HFF-Myc (cell line): ENCODE results near the gene FAM167B.

ENCODE experiments used
- DNase-seq: peaks from one replicate; pipeline ENCODE4 v3.0.0-alpha.2; 2011; ENCODE audit warnings: low read depth; ENCODE audit errors: extremely low read depth
- H3K4me3 ChIP-seq: replicated peaks from 2 replicates; pipeline ENCODE4 v1.5.1; 2011; ENCODE audit warnings: low read depth, mild to moderate bottlenecking, control low read depth, low read length
- TF ChIP-seq, protein P1 (sequence below): IDR thresholded peaks from 2 replicates; pipeline ENCODE4 v1.5.1; 2012; ENCODE audit warnings: mild to moderate bottlenecking, low read depth, low read length, control low read depth; ENCODE audit errors: missing control alignments

FAM167B gene

GRCh38 chr1:32216566-32216965 lies 30.5 kb upstream of the FAM167B start:
- H3K4me3 ChIP-seq: no peak overlapping the region
- no peak for DNase-seq
- TF ChIP-seq, protein P1, sequence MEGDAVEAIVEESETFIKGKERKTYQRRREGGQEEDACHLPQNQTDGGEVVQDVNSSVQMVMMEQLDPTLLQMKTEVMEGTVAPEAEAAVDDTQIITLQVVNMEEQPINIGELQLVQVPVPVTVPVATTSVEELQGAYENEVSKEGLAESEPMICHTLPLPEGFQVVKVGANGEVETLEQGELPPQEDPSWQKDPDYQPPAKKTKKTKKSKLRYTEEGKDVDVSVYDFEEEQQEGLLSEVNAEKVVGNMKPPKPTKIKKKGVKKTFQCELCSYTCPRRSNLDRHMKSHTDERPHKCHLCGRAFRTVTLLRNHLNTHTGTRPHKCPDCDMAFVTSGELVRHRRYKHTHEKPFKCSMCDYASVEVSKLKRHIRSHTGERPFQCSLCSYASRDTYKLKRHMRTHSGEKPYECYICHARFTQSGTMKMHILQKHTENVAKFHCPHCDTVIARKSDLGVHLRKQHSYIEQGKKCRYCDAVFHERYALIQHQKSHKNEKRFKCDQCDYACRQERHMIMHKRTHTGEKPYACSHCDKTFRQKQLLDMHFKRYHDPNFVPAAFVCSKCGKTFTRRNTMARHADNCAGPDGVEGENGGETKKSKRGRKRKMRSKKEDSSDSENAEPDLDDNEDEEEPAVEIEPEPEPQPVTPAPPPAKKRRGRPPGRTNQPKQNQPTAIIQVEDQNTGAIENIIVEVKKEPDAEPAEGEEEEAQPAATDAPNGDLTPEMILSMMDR: no peak

DNA sequence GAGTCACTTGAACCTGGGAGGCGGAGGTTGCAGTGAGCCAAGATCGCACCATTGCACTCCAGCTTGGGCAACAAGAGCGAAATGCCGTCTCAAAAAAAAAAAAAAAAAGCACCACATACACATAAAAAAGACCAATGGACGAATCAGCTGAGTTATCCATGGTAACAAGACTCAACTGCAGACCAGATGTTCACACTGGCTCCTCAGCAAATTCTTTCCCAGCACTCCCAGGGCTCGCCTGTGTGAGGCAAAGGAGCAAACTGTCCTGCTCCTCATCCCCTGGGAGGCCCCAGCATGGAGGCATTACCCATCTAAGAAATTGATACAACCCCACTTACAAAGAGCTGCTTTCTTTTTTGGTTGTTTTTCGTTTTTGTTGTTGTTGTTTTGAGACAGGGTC lies 28.0 kb upstream of the FAM167B start:
- DNase-seq: no peak
- TF ChIP-seq, protein P1: no peak
- H3K4me3 ChIP-seq: no peak overlapping the region

DNA sequence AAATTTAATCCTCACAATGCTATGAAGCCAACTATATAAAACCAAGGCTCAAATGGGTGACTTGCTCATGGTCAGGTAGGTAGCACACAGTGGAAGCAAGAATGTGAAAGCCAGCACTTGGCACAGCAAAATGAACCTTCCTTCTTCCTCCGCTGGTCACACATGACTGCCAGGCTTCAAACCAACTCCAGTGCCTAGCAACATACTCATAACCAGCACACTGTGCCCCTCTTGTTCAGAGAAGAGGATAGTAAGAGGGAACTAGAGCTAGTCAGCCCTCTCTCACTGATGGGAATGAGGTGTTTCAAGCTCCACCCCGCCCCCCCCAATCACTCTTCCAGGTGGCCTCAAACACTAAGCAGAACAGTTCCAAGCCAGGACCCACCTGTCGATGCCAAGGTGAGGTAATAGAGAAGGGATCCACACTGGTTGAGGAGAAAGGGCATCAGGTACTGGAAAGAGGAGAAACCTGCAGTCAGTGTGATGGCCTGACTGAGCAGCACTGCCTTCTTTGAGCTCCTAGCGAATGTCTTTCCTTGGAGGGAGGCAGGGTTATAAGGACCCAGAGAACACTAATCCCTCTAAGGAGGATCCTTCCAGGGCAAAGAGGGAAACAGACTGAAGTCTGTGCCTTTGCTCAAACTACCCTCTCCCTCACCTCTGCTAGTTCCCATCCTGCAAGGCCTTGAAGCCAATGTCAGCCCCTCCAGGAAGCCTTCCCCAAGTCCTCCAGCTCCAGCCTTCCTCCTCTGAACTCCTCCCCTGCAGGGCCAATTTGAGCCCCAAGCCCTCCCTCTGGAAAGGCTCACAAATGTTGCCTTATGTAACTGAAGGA lies 26.1 kb upstream of the FAM167B start:
- H3K4me3 ChIP-seq: peak overlapping the region; percentile 98
- no peak for DNase-seq
- TF ChIP-seq, protein P1: no peak

GRCh38 chr1:32221581-32221979 lies 25.4 kb upstream of the FAM167B start:
- no peak for DNase-seq
- H3K4me3 ChIP-seq: peak overlapping the region; percentile 98
- TF ChIP-seq, protein P1: no peak

DNA sequence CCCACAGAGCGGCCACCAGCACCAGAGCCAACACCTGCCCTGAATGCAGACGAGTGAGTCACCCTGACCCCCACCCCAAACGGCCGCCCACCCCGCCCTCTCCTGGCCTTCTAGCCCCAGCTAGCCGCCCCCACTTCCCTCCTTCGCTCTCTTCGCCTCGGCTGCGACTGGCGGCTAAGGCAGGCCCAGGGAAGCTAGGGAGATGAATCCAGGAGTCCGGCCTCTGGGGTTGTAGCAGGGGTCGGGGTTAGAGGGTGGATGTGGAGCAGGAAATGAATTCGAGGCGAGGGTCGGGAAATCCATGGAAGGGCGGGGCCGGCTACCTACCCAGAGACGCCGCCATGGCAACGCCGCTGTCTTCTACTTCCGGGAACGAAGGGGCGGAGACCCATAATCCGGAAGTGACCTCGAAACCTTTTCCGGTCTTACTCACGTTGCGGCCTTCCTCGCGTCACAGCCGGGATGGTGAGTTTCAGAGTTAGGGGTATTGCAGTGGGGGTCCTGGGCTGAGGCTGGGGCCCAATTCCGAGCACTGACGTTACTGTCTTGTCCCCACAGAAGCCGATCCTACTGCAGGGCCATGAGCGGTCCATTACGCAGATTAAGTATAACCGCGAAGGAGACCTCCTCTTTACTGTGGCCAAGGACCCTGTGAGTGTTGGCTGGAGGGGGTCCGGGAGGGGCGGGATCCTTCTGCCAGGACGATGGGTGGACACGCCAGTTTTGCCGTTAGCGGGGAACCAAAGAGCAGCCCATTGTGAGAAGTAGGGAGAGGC lies 24.9 kb upstream of the FAM167B start, which contains the start of the genes EIF3I and TMEM234:
TSS of gene EIF3I (plus strand) at position 428 of the 776 bp plus-strand sequence. CDS start at position 463, 35 bp downstream.
TSS of gene TMEM234 (minus strand) at position 374 of the 776 bp plus-strand sequence. CDS start at position 343, 31 bp downstream.
- peak; percentile 70 for DNase-seq
- H3K4me3 ChIP-seq: peak within 1 kb of the TSS; percentile 98
- TF ChIP-seq, protein P1: no peak

DNA sequence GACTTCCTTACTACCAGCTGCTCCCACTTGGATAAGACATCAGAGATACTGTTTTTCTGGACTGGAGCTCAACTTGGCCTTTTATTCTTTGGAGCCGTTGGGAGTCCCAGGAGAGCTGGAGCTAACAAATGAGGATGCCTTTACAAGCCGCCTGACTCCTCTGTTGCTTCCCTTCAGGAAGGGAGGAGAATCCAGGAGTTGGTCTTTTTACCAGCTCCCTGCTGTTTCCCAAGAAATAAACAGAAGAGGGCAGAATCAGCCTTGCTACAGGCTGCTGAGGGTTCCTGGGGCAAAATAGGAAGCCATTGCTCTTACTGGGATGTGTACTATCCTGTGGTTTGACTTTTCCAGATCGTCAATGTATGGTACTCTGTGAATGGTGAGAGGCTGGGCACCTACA lies 23.3 kb upstream of the FAM167B start:
- no peak for DNase-seq
- TF ChIP-seq, protein P1: no peak
- peak overlapping the region; percentile 98 for H3K4me3 ChIP-seq
